ENCODE results near the gene DPT. TPM values are rescaled to one million over a fixed set of nuclear protein-coding genes. Genes with fewer than 3 reads are reported as not detected.

Gene DPT
- total RNA-seq, 1 experiment from 2014 or later = not detected

- RAD21 ChIA-PET (ENCODE audit: low non-redundant PET in 1 of 2, low total read pairs in 2 of 2, uncharacterized antibody in 2 of 2, unreplicated experiment in 2 of 2) = no interaction called here
- no peaks in the 10 kb centered on the region for H3K27me3 ChIP-seq (ENCODE audit: insufficient read depth, low read length)
- H3K9me3 ChIP-seq (ENCODE audit: control insufficient read depth in 1 of 2, insufficient read depth in 1 of 2, low read depth in 1 of 2, low read length in 2 of 2) = no peaks in the 10 kb centered on the region
- POLR2A ChIA-PET = no interaction called here
- H3K4me3 ChIP-seq (replicated peaks in 1 of 2; ENCODE audit: low read depth in 1 of 2, low read length in 2 of 2) = no peak overlapping the region
- DNase-seq (ENCODE audit: low read depth, low spot score) (no peak), ATAC-seq (no peak)
- no peaks in the 10 kb centered on the region for H3K36me3 ChIP-seq (ENCODE audit: control insufficient read depth in 1 of 2, insufficient read depth in 2 of 2, low read length in 2 of 2)
- H3K9me2 ChIP-seq (ENCODE audit: insufficient read depth) = no peaks in the 10 kb centered on the region
- H4K20me1 ChIP-seq (ENCODE audit: insufficient read depth) = no peaks in the 10 kb centered on the region
- no peak overlapping the region for H2AFZ ChIP-seq (ENCODE audit: low read depth, low read length, poor library complexity, severe bottlenecking)
- H3K4me2 ChIP-seq (ENCODE audit: low read length) = no peak overlapping the region
- H3K4me1 ChIP-seq (ENCODE audit: control insufficient read depth in 1 of 2, insufficient read depth in 2 of 2, low read length in 2 of 2) = no peaks in the 10 kb centered on the region
- BruUV-seq (replicated peaks) = no TSS peak
- intact Hi-C loops (cut with micrococcal nuclease) = no loop called here
- CTCF ChIA-PET = interaction anchor here (0.7 to 0.9 kb wide), 2 partner anchors 26 to 321 kb away, joined by 3 read pairs; no protein-coding TSS in a partner anchor
- H3K9ac ChIP-seq (ENCODE audit: low read length) = no peak overlapping the region
- no peak for TF ChIP-seq CTCF (IDR thresholded peaks at IDR 0.05 in 2 of 3, conservative IDR thresholded peaks at IDR 0.05 in 1 of 3; ENCODE audit: borderline replicate concordance in 1 of 3, insufficient read depth in 1 of 3, low read depth in 2 of 3, low read length in 2 of 3)
- TF ChIP-seq ATF3 (IDR thresholded peaks at IDR 0.05) = no peak
- TF ChIP-seq FOSL1 (IDR thresholded peaks at IDR 0.05; ENCODE audit: low read depth) = no peak
- no peak for TF ChIP-seq JUND (IDR thresholded peaks at IDR 0.05)
- TF ChIP-seq ZFX (IDR thresholded peaks at IDR 0.05) = no peak
- TF ChIP-seq CEBPB (IDR thresholded peaks at IDR 0.05; ENCODE audit: low read depth) = no peak
- H3K79me2 ChIP-seq (ENCODE audit: insufficient read depth, low read length) = no peaks in the 10 kb centered on the region
- no peak overlapping the region for H3K27ac ChIP-seq (ENCODE audit: low read depth, low read length)
These were observed 64.8 kb downstream of the DPT start for GRCh38 chr1:168664069-168664834.

- H3K4me1 ChIP-seq (ENCODE audit: control insufficient read depth in 1 of 2, insufficient read depth in 2 of 2, low read length in 2 of 2) = no peaks in the 10 kb centered on the region
- no peaks in the 10 kb centered on the region for H4K20me1 ChIP-seq (ENCODE audit: insufficient read depth)
- H3K4me3 ChIP-seq (replicated peaks in 1 of 2; ENCODE audit: low read depth in 1 of 2, low read length in 2 of 2) = no peak overlapping the region
- no peaks in the 10 kb centered on the region for H3K36me3 ChIP-seq (ENCODE audit: control insufficient read depth in 1 of 2, insufficient read depth in 2 of 2, low read length in 2 of 2)
- intact Hi-C loops (cut with micrococcal nuclease) = no loop called here
- no peaks in the 10 kb centered on the region for H3K27me3 ChIP-seq (ENCODE audit: insufficient read depth, low read length)
- no peak overlapping the region for H3K4me2 ChIP-seq (ENCODE audit: low read length)
- no peak overlapping the region for H3K9ac ChIP-seq (ENCODE audit: low read length)
- DNase-seq (ENCODE audit: low read depth, low spot score) = no peak
- no peaks in the 10 kb centered on the region for H3K9me3 ChIP-seq (ENCODE audit: control insufficient read depth in 1 of 2, insufficient read depth in 1 of 2, low read depth in 1 of 2, low read length in 2 of 2)
- RAD21 ChIA-PET (ENCODE audit: low non-redundant PET in 1 of 2, low total read pairs in 2 of 2, uncharacterized antibody in 2 of 2, unreplicated experiment in 2 of 2) = no interaction called here
- no peaks in the 10 kb centered on the region for H3K9me2 ChIP-seq (ENCODE audit: insufficient read depth)
- POLR2A ChIA-PET = no interaction called here
- H3K27ac ChIP-seq (ENCODE audit: low read depth, low read length) = no peak overlapping the region
- no peak for ATAC-seq
- no peak overlapping the region for H2AFZ ChIP-seq (ENCODE audit: low read depth, low read length, poor library complexity, severe bottlenecking)
- H3K79me2 ChIP-seq (ENCODE audit: insufficient read depth, low read length) = no peaks in the 10 kb centered on the region
- CTCF ChIA-PET = no interaction called here
- no TSS peak for BruUV-seq (replicated peaks)
- no peak for TF ChIP-seq EGR1 (IDR thresholded peaks at IDR 0.05; ENCODE audit: low read depth)
- no peak for TF ChIP-seq ELF1 (IDR thresholded peaks at IDR 0.05; ENCODE audit: borderline replicate concordance, low read depth)
- TF ChIP-seq SRF (IDR thresholded peaks at IDR 0.05; ENCODE audit: low read depth) = no peak
- no peak for TF ChIP-seq RAD21 (IDR thresholded peaks at IDR 0.05; ENCODE audit: low read depth)
- no peak for TF ChIP-seq ZBTB33 (IDR thresholded peaks at IDR 0.05; ENCODE audit: extremely low read depth, insufficient replicate concordance, low read length)
- TF ChIP-seq ZFX (IDR thresholded peaks at IDR 0.05) = no peak
- no peak for TF ChIP-seq EZH2 (IDR thresholded peaks at IDR 0.05)
- no peak for TF ChIP-seq SP1 (IDR thresholded peaks at IDR 0.05; ENCODE audit: low read depth)
- no peak for TF ChIP-seq POLR2AphosphoS5 (IDR thresholded peaks at IDR 0.05; ENCODE audit: low read depth, low read length)
- TF ChIP-seq JUND (IDR thresholded peaks at IDR 0.05) = no peak
- TF ChIP-seq CTCF (IDR thresholded peaks at IDR 0.05 in 2 of 3, conservative IDR thresholded peaks at IDR 0.05 in 1 of 3; ENCODE audit: borderline replicate concordance in 1 of 3, insufficient read depth in 1 of 3, low read depth in 2 of 3, low read length in 2 of 3) = no peak
These were observed 72.5 kb downstream of the DPT start for GRCh38 chr1:168656485-168656884.

All from HCT116 (cell line).